ENCODE measurements around the gene DPF3.

Gene DPF3

DNA sequence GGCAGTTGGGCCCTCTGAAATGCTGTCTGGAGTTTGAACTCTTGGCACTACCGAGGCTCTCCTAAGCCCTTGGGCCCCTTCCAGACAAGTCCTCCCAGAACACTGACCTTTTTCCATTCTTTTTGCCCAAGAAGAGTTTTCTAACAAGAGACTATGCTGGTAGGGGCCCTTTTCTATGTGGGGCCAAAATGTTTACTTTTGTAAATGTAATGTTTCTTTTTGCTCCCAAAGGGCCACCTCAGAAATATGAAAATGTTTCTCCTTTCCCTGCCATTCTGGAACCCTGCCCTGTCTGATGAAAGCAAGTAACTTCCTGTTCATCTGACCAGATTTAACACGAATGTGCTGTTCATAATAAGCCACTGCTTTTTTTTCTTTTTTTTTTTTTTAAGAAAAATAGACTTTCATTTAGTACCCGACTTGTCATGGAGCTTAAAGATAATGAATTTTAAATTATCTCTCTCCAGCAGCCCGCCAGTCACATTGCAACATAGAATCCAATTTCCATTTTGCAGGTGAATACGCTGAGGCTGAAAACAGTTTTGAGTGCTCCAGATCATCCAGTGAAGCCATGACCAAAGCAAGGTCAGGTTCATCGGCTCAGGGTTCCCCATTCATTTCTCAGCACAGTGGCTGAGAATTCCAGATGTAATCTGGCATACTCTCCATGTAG is 169.9 kb downstream of the DPF3 start:
- H4K20me1 ChIP-seq (ENCODE audit: insufficient read depth, low read length): no peaks in the 10 kb centered on the region
- no peaks in the 10 kb centered on the region for H3K36me3 ChIP-seq (replicated peaks; ENCODE audit: insufficient read depth, low read length)
- H3K9ac ChIP-seq (ENCODE audit: low read length): no peak overlapping the region
- H3K27ac ChIP-seq (ENCODE audit: low read length): no peak overlapping the region
- H3K4me1 ChIP-seq (ENCODE audit: low read length): no peaks in the 10 kb centered on the region
- H3K9me2 ChIP-seq (replicated peaks; ENCODE audit: insufficient read depth, low read length): no peaks in the 10 kb centered on the region
- H3K4me2 ChIP-seq (ENCODE audit: low read depth, low read length): no peak overlapping the region
- H3K4me3 ChIP-seq (ENCODE audit: low read length): no peak overlapping the region
- no peaks in the 10 kb centered on the region for H3F3A ChIP-seq (ENCODE audit: insufficient read depth, low read length)
- no peaks in the 10 kb centered on the region for H3K9me3 ChIP-seq (replicated peaks; ENCODE audit: insufficient read depth, low read length)
- no peak overlapping the region for H2AFZ ChIP-seq (ENCODE audit: low read length)
- TF ChIP-seq CTCF (IDR thresholded peaks at IDR 0.05; ENCODE audit: low read length) (no peak), EZH2phosphoT487 (IDR thresholded peaks at IDR 0.05; ENCODE audit: low read length) (no peak), EZH2 (optimal IDR thresholded peaks at IDR 0.05; ENCODE audit: low read depth, low read length) (no peak)
- no peaks in the 10 kb centered on the region for H3K27me3 ChIP-seq (replicated peaks; ENCODE audit: insufficient read depth, low read length)
- no peaks in the 10 kb centered on the region; the same call in 1 of the 2 replicates for H3K79me2 ChIP-seq (ENCODE audit: low read length)
- DNase-seq: no peak

DNA sequence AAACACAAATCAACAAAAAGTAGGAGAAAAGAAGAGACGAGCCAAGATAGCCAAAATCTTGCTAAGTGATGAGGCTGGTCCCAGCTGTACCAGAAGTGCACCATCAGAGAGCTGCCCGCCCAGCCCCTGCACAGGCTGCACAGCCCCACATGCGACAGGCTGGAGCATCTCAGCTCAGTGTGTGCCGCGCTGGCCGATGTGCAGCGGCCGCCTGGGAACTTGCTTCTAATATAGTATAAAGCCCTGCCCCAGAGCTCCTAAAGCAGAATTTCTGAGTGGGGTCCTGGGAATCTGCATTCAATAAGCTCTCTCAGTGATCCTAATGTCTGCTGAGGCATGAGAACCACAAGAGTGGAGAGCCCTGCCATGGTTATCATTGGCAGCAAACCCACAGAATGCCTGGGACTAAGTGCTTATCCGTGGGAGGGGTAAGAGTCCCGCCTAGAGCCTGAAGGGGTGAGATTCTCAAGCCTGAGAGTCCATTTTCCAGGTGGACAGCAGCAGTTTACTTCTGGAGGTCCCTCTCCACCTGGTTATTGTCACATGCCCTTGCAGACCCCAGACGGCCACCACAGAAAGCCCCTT is 171.6 kb downstream of the DPF3 start:
- H3K4me3 ChIP-seq (ENCODE audit: low read length): no peak overlapping the region

DNA sequence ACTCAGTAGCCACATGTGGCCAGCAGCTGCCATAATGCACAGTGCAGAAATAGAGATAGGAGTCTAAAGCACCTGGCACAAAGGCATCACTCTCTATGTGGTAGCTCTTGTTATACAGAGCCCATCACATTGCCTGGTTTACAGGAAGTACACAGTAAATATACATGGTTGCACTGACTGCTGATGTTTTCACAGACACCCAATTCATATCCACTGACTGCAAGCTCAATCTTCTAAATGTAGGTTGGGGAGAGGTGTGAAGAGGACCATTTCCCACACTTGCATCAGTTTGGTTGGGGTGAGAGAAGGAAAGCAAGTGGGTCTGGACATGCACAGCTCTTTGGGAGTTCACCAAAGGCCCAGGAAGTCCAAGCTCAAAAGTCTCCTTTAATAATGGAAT is 172.8 kb downstream of the DPF3 start:
- Histone ChIP-seq H2AFZ (ENCODE audit: low read length) (no peak overlapping the region), H3K4me2 (ENCODE audit: low read depth, low read length) (no peak overlapping the region), H3K27ac (ENCODE audit: low read length) (no peak overlapping the region), H4K20me1 (ENCODE audit: insufficient read depth, low read length) (no peaks in the 10 kb centered on the region), H3K9me2 (replicated peaks; ENCODE audit: insufficient read depth, low read length) (no peaks in the 10 kb centered on the region), H3K79me2 (ENCODE audit: low read length) (no peaks in the 10 kb centered on the region; the same call in 1 of the 2 replicates), H3K4me3 (ENCODE audit: low read length) (no peak overlapping the region), H3K4me1 (ENCODE audit: low read length) (no peaks in the 10 kb centered on the region), H3K9me3 (replicated peaks; ENCODE audit: insufficient read depth, low read length) (no peaks in the 10 kb centered on the region), H3F3A (ENCODE audit: insufficient read depth, low read length) (no peaks in the 10 kb centered on the region), H3K9ac (ENCODE audit: low read length) (no peak overlapping the region), H3K36me3 (replicated peaks; ENCODE audit: insufficient read depth, low read length) (no peaks in the 10 kb centered on the region), H3K27me3 (replicated peaks; ENCODE audit: insufficient read depth, low read length) (no peaks in the 10 kb centered on the region)
- no peak for DNase-seq
- TF ChIP-seq EZH2 (optimal IDR thresholded peaks at IDR 0.05; ENCODE audit: low read depth, low read length) (no peak), EZH2phosphoT487 (IDR thresholded peaks at IDR 0.05; ENCODE audit: low read length) (no peak), CTCF (IDR thresholded peaks at IDR 0.05; ENCODE audit: low read length) (no peak)

More for the DNA sequence above, 171.6 kb downstream of the DPF3 start:
- Histone ChIP-seq H2AFZ (ENCODE audit: low read length) (no peak overlapping the region), H3K36me3 (replicated peaks; ENCODE audit: insufficient read depth, low read length) (no peaks in the 10 kb centered on the region), H3K9me2 (replicated peaks; ENCODE audit: insufficient read depth, low read length) (no peaks in the 10 kb centered on the region), H3K9ac (ENCODE audit: low read length) (no peak overlapping the region), H3K27ac (ENCODE audit: low read length) (no peak overlapping the region), H3K27me3 (replicated peaks; ENCODE audit: insufficient read depth, low read length) (no peaks in the 10 kb centered on the region), H3F3A (ENCODE audit: insufficient read depth, low read length) (no peaks in the 10 kb centered on the region), H4K20me1 (ENCODE audit: insufficient read depth, low read length) (no peaks in the 10 kb centered on the region), H3K9me3 (replicated peaks; ENCODE audit: insufficient read depth, low read length) (no peaks in the 10 kb centered on the region), H3K4me2 (ENCODE audit: low read depth, low read length) (no peak overlapping the region), H3K79me2 (ENCODE audit: low read length) (no peaks in the 10 kb centered on the region; the same call in 1 of the 2 replicates), H3K4me1 (ENCODE audit: low read length) (no peaks in the 10 kb centered on the region)
- TF ChIP-seq EZH2phosphoT487 (IDR thresholded peaks at IDR 0.05; ENCODE audit: low read length): no peak
- TF ChIP-seq EZH2 (optimal IDR thresholded peaks at IDR 0.05; ENCODE audit: low read depth, low read length): no peak
- TF ChIP-seq CTCF (IDR thresholded peaks at IDR 0.05; ENCODE audit: low read length): no peak
- DNase-seq: no peak
